Stimulated activated CD8-positive, alpha-beta memory T cell treated with anti-CD3 and anti-CD28 coated beads, Interleukin-15, amount 100 ng/mL, for 24 hours (primary cell): ENCODE data around the gene RHBDL2.
"Not testable (repeated sequence)": the region's sequence is repeated elsewhere in the genome, so short reads cannot be mapped to it uniquely, and the experiment has no call there.

ENCODE experiments used
- DNase-seq: peaks from one replicate; pipeline ENCODE4 v3.0.0-alpha.2; 2020; ENCODE audit warnings: low read depth

RHBDL2 gene

GRCh38 chr1:38932571-38932970 is 9.1 kb downstream of the RHBDL2 start:
- no peak for DNase-seq

- DNase-seq: no peak
These were observed 12.2 kb downstream of the RHBDL2 start for GRCh38 chr1:38929476-38929875.

GRCh38 chr1:38929054-38929453 is 12.6 kb downstream of the RHBDL2 start:
- DNase-seq: no peak

DNA sequence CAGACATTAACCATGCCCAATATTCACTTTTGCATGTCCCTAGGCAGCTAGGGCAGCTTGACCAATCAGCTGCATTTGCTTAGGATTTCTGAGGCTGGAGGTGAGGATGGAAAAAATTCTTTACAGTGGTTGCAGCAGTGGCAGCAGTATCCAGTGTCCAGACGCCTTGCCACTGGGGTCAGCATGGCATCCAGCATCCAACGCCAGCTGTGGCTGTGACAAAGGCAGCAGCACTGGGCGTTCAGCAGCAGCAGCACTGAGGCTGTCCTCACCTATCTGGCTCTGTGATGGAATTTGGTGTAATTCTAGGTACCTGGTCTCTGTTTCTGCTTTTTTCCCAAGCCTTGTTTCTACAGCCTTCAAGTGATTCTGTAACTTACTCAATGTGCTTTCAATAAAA is 15.5 kb downstream of the RHBDL2 start:
- DNase-seq: no peak

DNA sequence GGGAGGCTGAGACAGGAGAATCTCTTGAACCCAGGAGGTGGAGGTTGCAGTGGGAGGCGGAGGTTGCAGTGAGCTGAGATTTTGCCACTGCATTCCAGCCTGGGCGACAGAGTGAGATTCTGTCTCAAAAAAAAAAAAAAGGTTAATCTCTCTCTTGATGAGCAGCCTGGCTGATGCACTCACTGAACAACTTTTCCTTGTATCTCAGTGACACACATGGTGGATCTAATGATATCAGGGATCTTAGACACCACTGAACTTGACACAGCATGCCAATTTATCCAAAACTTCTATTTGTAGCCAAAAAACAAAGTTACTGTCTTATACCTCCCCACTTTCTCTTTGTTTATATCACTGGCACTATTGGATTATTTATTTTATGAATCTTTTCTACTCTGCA is 16.2 kb downstream of the RHBDL2 start:
- no peak for DNase-seq

DNA sequence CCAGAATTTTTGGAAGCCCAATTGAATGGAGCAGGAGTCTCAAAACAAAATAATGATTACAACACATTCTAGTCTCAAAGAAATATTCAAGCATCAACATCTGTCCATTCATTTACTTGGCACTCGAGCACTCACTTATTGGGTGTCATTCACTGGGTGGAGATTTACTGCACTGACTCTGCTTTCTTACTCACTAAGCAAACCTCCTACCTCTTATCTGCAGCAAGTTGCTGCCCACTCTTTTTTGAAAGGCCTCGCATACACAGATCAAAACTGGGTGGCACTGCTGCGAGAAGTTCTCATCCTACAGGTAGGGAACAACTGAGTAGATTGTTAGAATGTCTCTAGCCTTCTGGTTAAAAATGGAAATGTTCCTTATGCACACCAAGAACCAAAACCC is 18.0 kb downstream of the RHBDL2 start:
- DNase-seq: no peak

DNA sequence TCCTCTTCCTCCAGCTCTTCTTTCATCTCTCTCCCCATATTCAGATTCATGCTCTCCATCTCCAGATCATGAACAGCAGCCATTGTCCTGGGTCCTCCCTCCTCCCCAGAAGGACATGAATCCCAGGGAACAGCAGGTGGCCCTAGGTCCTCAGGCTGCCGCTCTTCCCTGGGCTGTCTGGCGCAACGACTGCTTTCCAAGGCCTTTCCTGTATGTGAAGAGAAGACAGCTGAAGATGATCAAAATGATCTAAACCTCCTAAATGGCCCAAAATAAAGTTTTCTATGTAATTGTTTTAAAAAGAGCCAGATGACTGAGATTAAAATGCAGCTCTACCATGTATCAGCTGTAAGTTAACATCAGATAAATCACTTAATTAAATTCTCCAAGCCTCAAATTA is 22.5 kb downstream of the RHBDL2 start:
- DNase-seq: no peak

GRCh38 chr1:38918568-38918967 is 23.1 kb downstream of the RHBDL2 start:
- DNase-seq: no peak

DNA sequence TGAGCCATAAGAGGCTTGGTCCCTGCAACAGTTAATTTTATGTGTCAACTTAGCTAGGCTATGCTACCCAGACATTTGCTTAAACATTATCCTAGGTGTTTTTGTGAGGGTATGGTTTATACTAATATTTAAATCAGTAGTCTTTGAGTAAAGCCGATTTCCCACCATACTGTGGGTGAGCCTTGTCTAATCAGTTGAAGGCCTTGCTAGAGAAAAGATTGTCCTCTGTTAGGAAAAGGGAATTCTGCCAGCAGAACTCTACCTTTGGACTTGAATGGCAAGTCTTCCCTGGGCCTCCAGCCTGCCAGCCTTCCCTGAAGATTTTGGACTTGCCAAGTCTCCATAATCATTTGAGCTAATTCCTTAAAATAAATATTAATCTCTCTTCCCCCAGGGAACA is 23.9 kb downstream of the RHBDL2 start:
- DNase-seq: no peak

GRCh38 chr1:38917337-38917736 is 24.3 kb downstream of the RHBDL2 start:
- no peak for DNase-seq

DNA sequence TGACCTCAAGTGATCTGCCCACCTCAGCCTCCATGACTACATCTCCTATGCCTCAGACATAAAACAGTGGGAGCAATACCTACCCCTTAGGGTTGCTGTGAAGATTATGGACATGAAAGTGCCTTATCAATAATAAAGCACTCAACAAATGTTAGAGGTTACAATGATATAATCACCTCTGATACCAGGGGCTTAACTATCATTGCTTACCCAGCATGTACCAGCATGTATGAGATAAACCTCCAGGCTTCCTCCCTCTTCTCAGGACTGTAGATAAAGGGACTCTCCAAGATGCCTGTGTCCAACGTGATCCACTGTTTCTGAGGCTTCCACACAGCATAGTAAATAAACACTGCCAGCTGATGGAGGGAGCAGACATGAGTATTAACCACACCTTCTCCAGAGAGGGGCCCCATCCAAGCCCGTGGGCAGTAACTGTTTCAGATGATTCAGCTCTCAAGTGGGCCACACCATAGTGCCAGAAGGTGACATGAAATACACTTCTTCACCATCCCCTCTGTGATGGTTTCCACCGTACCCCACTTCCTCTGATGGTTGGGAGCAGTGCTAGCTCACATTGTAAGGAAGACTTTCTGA is 26.2 kb downstream of the RHBDL2 start:
- DNase-seq: no peak

GRCh38 chr1:38914908-38915307 is 26.7 kb downstream of the RHBDL2 start:
- DNase-seq: not testable (repeated sequence)

DNA sequence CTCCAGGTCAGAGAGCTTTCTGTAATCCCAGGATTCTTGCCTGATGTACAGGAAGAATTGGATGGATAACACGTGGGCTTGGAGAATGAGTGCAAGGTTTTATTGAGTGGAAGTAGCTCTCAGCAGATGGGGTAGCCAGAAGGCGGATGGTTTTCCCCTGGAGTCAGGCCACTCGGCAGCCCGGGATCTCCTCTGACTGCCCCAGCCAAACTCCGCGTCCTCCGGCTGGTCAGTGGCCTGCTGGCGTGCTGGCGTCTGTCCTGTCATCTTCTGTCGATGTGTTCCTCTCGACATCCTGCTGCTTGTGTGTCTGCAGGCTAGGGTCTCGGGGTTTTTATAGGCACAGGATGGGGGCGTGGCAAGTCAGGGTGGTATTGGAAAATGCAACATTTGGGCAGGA is 32.8 kb downstream of the RHBDL2 start:
- DNase-seq: no peak

DNA sequence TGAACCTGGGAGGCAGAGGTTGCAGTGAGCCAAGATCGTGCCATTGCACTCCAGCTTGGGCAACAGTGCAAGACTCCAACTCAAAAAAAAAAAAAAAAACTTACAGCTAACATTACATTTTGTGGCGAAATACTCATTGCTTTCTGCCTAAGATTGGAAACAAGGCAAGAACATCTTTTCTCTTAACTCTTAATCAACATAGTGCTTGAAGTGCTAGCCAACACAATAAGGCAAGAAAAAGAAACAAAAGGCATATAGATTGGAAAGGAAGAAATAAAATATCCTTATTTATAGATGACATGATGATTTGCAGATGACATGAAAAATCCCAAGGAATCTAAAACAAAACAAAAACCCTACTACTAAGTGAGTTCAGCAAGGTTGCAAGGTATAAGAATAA is 35.6 kb downstream of the RHBDL2 start:
- DNase-seq: no peak

DNA sequence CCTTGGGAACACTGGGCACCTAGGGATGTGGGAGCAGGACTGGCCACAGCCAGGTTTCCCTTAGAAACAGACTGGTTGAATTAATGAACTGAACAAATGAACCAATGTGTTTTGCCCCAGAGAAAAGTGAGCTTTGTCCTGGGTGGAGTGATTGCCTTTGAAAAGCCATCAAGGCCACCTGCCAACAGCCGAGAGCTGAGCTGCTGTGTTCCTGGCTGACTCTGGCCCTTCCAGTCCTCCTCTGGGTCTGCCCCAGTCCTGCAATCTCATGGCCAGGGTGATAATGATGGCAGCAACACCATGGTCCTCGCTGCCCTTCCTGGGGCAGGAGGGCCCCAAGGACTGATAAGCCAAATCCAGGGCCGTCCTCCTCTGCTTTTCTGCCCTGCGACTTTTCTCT is 42.1 kb downstream of the RHBDL2 start:
- no peak for DNase-seq

DNA sequence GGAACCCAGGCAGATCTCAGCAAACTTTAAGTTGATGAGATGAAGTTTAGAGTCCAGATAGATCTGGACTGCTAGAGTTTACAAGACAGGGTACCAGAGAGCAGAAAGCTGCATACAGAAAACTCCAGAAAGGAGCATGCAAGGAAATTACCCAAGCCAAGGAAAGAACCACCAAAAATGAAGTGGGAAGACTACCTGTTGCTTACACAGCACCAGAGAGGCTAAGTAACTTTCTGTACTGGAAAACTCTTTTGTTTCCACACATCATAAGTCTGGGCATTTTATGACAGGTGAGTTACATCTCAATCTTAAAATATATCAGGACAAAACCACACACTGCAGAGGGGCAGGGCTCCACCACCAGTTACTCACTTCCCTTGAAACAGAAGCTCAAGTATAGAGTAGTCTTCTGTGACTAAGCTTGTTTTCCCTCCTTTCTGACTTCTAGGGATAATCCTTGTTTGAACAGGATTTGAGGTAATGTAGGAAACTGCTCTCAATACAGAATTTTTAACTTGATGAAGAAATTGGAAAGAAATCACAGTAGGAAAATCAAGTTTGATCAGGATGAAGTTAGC is 42.9 kb downstream of the RHBDL2 start:
- DNase-seq: no peak

DNA sequence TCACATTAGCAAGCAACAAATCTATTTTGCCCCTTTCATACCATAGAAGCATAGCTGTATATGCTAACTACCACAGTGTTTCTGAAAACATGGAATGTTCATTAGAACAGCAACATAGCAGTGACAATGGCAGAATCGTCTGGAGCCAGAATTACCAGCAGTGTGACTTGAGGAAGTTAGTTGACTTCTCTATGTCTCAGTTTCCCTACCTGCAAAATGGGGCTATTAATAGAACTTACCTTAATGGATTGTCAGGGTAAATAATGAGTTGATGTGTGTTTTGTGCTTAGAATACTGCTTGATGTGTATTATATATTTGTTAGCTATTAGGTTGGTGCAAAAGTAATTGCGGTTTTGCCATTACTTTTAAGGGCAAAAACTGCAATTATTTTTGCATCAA is 45.5 kb downstream of the RHBDL2 start:
- no peak for DNase-seq

DNA sequence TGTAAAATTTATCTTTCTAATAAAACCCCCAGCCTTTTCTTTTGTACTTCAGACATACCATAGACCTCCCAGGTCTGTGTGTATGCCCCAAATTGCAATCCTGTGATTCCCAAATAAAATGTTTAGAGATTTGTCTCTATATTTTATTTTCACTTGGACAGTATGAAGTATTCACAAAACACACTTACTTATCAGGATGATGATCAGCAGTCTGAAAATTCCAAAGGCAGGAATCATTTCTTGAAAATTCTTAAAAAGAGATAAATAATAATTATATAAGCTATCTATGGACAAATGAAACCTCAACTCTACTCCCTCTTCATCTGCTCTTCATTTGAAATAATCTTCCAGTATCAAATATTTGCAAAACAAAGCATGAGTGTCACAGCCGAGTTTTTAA is 48.7 kb downstream of the RHBDL2 start:
- DNase-seq: no peak

DNA sequence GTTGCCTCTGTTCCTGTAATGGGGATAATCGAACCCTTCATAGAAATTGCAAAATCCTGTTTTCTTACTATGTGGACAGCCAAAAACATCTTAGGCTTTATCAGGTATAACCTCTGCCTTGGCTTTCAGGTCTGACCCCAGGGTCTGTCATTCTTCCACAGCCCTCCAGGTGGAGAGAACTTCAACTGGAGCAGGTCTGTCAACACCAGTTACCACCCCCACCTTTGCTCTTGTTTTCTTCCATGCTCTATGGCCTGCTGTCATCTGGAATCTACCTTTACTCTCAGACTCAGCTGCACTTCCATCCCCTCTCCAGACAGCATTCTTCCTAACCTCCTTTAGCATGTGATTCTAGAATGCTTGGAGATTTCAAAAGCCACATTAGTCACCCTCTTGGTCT is 49.9 kb downstream of the RHBDL2 start:
- DNase-seq: no peak

- no peak for DNase-seq
These were observed 52.0 kb downstream of the RHBDL2 start for GRCh38 chr1:38889589-38889988.

GRCh38 chr1:38888423-38889333 is 53.0 kb downstream of the RHBDL2 start:
- DNase-seq: no peak

DNA sequence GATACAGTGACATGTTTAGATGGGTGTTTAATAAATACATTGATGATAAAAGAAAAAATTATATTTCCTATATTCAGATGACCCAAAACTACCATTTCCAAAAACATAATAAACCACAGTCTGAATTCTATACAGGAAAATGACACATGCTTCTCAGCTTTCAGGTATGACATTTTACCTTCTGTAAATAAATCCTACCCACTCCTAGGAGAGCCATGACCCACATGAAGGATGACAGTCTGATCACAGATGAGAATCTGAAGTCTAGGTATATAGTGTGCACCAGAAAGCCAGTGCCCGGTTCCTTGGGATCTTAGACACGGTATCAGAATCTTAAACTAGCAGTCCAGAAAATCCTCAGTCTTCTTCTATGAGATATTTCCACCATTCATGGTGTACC is 56.5 kb downstream of the RHBDL2 start:
- no peak for DNase-seq

DNA sequence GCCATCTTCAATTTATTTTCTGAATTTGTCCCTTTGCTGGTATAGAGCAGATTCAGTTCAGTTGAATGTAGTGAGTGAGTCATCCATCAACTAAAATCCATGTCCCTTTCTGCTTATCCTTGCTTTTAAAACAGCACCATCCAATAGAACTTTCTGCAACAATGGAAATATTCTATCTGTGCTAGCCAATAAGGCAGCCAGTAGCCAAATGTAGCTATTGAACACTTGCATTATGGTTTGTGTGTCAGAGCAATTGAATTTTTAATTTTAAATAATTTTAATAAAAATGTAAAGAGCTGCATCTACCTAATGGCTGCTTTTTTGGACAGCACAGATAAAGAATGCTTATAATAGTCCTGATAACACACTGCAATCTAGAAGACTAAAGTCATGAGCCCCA is 60.1 kb downstream of the RHBDL2 start, which contains the start of gene GJA9:
GJA9 (minus strand) TSS at position 101 of the 400 bp plus-strand sequence. CDS start 5,489 bp downstream, outside the sequence.
- DNase-seq: no peak
